DND-41 (cell line): Measurements from ENCODE around the gene AP4M1.

ENCODE experiments used
- ATAC-seq: fragments of 200-7000 bp; cut with Tn5 transposase; 3 replicates; pipeline ENCODE4 v1.9.1; 2021; ENCODE audit warnings: low read depth; ENCODE audit not compliant: insufficient read depth
- DNase-seq: peaks from one replicate; pipeline ENCODE4 v3.0.0-alpha.2; 2020
- H2AFZ ChIP-seq: 2 replicates; pipeline ENCODE4 v1.6.0; 2012; ENCODE audit warnings: low read depth, low read length
- H3K27ac ChIP-seq: 2 replicates; pipeline ENCODE4 v1.5.1; 2012; ENCODE audit warnings: low read length, inconsistent platforms
- H3K27me3 ChIP-seq: fragments of 200-600 bp; sonication (generic); 2 replicates; pipeline ENCODE4 v1.6.0; 2012; ENCODE audit warnings: low read length, mild to moderate bottlenecking, inconsistent platforms; ENCODE audit not compliant: insufficient read depth, poor library complexity
- H3K36me3 ChIP-seq: 2 replicates; pipeline ENCODE4 v1.5.1; 2012; ENCODE audit warnings: low read length, inconsistent platforms; ENCODE audit not compliant: insufficient read depth
- H3K4me1 ChIP-seq: 2 replicates; pipeline ENCODE4 v1.5.1; 2012; ENCODE audit warnings: mild to moderate bottlenecking, low read length; ENCODE audit not compliant: insufficient read depth
- H3K4me2 ChIP-seq: 2 replicates; pipeline ENCODE4 v1.6.0; 2012; ENCODE audit warnings: mild to moderate bottlenecking, moderate library complexity, low read length, inconsistent platforms; ENCODE audit not compliant: insufficient read depth
- H3K4me3 ChIP-seq, 2 experiments: fragments of 200-600 bp in 1 of 2; shearing (Covaris generic) in 1 of 2; 2 replicates each; pipeline ENCODE4 v1.5.1; 2012 to 2016; ENCODE audit warnings: inconsistent platforms in 2 of 2, low read length in 2 of 2, mild to moderate bottlenecking in 2 of 2, low read depth in 1 of 2, moderate library complexity in 1 of 2
- H3K79me2 ChIP-seq: 2 replicates; pipeline ENCODE4 v1.6.0; 2012; ENCODE audit warnings: low read length, inconsistent platforms; ENCODE audit not compliant: insufficient read depth
- H3K9ac ChIP-seq: 2 replicates; pipeline ENCODE4 v1.6.0; 2012; ENCODE audit warnings: low read depth, mild to moderate bottlenecking, inconsistent platforms, low read length, moderate library complexity
- H3K9me3 ChIP-seq: 2 replicates; pipeline ENCODE4 v1.5.1; 2012; ENCODE audit warnings: low read length, moderate library complexity, mild to moderate bottlenecking, inconsistent platforms; ENCODE audit not compliant: insufficient read depth, severe bottlenecking
- H4K20me1 ChIP-seq: 2 replicates; pipeline ENCODE4 v1.6.0; 2012; ENCODE audit warnings: low read length; ENCODE audit not compliant: insufficient read depth
- CTCF ChIP-seq: IDR thresholded peaks from 2 replicates; pipeline ENCODE4 v1.5.1; 2012; ENCODE audit warnings: borderline replicate concordance, low read length, moderate library complexity, mild to moderate bottlenecking; ENCODE audit not compliant: poor library complexity, severe bottlenecking; ENCODE audit errors: extremely low read depth
- EZH2 ChIP-seq: IDR thresholded peaks from 3 replicates; pipeline ENCODE4 v1.6.1; 2012; ENCODE audit warnings: borderline replicate concordance, low read depth, mild to moderate bottlenecking, moderate library complexity, low read length, inconsistent platforms; ENCODE audit not compliant: severe bottlenecking

The AP4M1 gene

DNA sequence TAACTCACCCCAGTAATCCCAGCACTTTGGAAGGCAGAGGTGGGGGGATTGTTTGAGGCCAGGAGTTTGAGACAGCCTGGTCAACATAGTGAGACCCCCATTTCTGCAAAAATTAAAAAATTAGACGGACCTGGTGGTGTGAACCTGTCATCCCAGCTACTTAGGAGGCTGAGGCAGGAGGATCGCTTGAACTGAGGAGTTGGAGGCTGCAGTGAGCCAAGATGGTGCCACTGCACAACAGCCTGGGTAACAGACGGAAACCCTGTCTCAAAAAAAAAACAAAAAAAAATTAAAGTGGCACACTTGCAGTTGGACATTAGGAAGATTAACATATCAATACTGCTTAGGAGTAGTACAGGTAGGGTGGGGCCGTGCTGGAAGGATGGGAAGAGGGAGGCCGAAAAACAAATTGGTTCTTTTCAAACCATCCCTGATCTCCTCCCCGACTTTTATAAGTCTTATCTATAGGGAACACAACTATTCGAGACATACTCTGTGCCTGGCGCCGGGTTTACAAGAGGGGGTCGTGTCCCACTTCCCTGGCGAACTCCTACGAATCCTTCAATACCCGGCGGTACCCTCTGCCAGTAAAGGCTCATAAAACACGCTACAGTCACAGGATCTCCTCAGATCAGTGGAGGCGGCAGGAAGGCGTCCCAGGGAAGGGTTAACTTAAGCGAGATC is 17.1 kb downstream of the AP4M1 start:
- Histone ChIP-seq H3K4me1 (peaks cover 39% of the 10 kb centered on the region), H4K20me1 (no peaks in the 10 kb centered on the region), H3K79me2 (peaks cover 34% of the 10 kb centered on the region), H3K4me2 (peak overlapping the region; percentile 79), H3K27ac (peak overlapping the region; percentile 80), H3K9me3 (no peaks in the 10 kb centered on the region), H3K4me3 (peak overlapping the region; percentile 70 to 73), H3K9ac (peak overlapping the region; percentile 75), H3K27me3 (no peaks in the 10 kb centered on the region), H3K36me3 (peaks cover 26% of the 10 kb centered on the region), H2AFZ (peak overlapping the region; percentile 84)
- DNase-seq = no peak
- TF ChIP-seq CTCF = no peak
- TF ChIP-seq EZH2 = no peak
- peak; percentile 1; the same call in 1 of the 3 replicates for ATAC-seq

DNA sequence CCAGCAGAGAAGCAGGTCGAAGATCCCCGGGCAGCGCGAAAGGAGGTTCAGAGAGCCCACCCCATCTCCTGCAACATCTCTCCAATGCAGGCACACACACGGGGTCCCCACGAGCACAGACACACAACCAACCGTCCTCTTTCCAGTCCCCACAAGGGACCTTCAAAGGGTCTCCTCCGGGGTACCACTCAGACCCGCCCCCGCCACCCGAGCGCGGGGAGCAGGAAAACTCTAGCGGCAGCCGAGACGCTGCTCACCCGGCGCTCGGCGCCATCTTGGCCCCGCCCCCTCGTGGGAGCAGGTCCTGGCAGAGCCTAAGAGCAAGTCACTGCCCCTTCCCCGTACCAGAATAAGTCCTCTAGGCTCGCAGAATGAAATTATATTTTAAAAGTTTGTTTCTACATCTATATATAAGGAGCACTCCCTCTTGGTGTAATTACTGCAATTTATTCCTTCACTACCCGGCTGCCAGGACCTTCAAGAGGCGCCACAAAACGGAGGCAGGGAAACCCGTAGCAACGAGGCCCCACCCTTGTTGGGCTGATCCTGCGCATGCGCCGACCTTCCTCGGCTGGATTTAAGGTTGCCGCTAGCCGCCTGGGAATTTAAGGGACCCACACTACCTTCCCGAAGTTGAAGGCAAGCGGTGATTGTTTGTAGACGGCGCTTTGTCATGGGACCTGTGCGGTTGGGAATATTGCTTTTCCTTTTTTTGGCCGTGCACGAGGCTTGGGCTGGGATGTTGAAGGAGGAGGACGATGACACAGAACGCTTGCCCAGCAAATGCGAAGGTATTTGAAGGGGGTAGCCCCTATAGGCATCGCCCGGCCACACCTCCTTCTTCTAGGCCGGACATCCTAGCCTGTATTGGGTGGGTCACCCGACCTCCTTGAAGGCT is 17.9 kb downstream of the AP4M1 start, which contains the start of the genes CNPY4 and TAF6:
Gene CNPY4 (plus strand): TSS at position 563 of the 898 bp plus-strand sequence. CDS start 111 bp downstream, at position 674.
Gene TAF6 (minus strand): TSS at position 287 of the 898 bp plus-strand sequence. CDS start 5,149 bp downstream, outside the sequence.
- no peaks in the 10 kb centered on the region for H3K27me3 ChIP-seq
- peaks cover 39% of the 10 kb centered on the region for H3K4me1 ChIP-seq
- H3K79me2 ChIP-seq = peaks cover 37% of the 10 kb centered on the region
- H3K36me3 ChIP-seq = peaks cover 22% of the 10 kb centered on the region
- peak within 1 kb of the TSS; percentile 84 for H2AFZ ChIP-seq
- peak; percentile 72 for ATAC-seq
- no peaks in the 10 kb centered on the region for H3K9me3 ChIP-seq
- H3K27ac ChIP-seq = peak within 1 kb of the TSS; percentile 80
- peak within 1 kb of the TSS; percentile 75 for H3K9ac ChIP-seq
- no peaks in the 10 kb centered on the region for H4K20me1 ChIP-seq
- H3K4me2 ChIP-seq = peak within 1 kb of the TSS; percentile 79
- DNase-seq = peak; percentile 95
- TF ChIP-seq EZH2 (no peak), CTCF (no peak)
- H3K4me3 ChIP-seq = peak within 1 kb of the TSS; percentile 70 to 73

- peak overlapping the region; percentile 79 for H3K4me2 ChIP-seq
- H3K36me3 ChIP-seq = peaks cover 23% of the 10 kb centered on the region
- H2AFZ ChIP-seq = peak overlapping the region; percentile 84
- peak overlapping the region; percentile 75 for H3K9ac ChIP-seq
- peaks cover 45% of the 10 kb centered on the region for H3K4me1 ChIP-seq
- H4K20me1 ChIP-seq = no peaks in the 10 kb centered on the region
- peak overlapping the region; percentile 80 for H3K27ac ChIP-seq
- TF ChIP-seq CTCF (peak; percentile 8), EZH2 (no peak)
- DNase-seq = peak; percentile 80
- no peaks in the 10 kb centered on the region for H3K27me3 ChIP-seq
- H3K9me3 ChIP-seq = no peaks in the 10 kb centered on the region
- peak overlapping the region; percentile 70 to 73; a peak in 3 of 4 replicates for H3K4me3 ChIP-seq
- ATAC-seq = peak; percentile 72
- peaks cover 46% of the 10 kb centered on the region for H3K79me2 ChIP-seq
Measured at GRCh38 chr7:100119970-100120732, 18.7 kb downstream of the AP4M1 start.
